Activated CD8-positive, alpha-beta memory T cell treated with anti-CD3 and anti-CD28 coated beads, Interleukin-2, amount 10 ng/mL, durations not matched to agents 7 days and 5 days (primary cell): Measurements from ENCODE around the gene NEUROD6. TPM values are rescaled to one million over a fixed set of nuclear protein-coding genes. Genes with fewer than 3 reads are reported as not detected.

Experiments
- total RNA-seq, 2 experiments: library from RNA; stranded (reverse); gene quantifications; one replicate each; pipeline ENCODE4 v1.2.3, GENCODE V29; 2021

Gene NEUROD6
- total RNA-seq, 2 experiments from 2014 or later = not detected

Other genes with a start within 250 kb of the NEUROD6 start
- gene ITPRID1, start 173.4 kb upstream of the NEUROD6 start, total RNA-seq = not detected